ENCODE data around the gene DLG2. TPM values are rescaled to one million over a fixed set of nuclear protein-coding genes. Genes with fewer than 3 reads are reported as not detected.

Gene DLG2
- polyA plus RNA-seq, 3 donors = 0.24 to 0.39 TPM; not detected in 1

DNA sequence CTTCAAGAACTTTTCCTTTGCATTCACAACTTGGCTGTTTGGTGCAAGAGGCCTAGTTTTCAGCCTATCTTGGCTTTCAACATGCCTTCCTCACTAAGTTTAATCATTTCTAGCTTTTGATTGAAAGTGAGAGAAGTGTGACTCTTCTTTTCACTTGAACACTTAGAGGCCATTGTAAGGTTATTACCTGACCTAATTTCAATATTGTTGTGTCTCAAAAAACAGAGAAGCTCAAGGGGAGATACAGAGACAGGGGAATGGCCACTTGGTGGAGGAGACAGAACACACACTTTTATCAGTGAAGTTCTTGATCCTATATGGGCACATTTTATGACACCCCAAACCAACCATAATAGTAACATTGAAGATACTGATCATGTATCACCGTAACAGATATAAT lies 532.3 kb downstream of the DLG2 start:
- Histone ChIP-seq H2AFZ (ENCODE audit: insufficient read depth, low read depth, low read length, poor library complexity, severe bottlenecking) (no peak overlapping the region), H3K4me2 (replicated peaks; ENCODE audit: extremely low read depth, low read length, poor library complexity, severe bottlenecking) (no peak overlapping the region), H3K9me3 (replicated peaks in 1 of 2; ENCODE audit: control insufficient read depth in 1 of 2, insufficient read depth in 1 of 2, low read length in 2 of 2) (peaks cover 10% of the 10 kb centered on the region in 2 donors), H3K27ac (ENCODE audit: low read depth in 1 of 2, low read length in 2 of 2) (no peak overlapping the region), H3K79me2 (ENCODE audit: insufficient read depth, low read length) (no peaks in the 10 kb centered on the region), H3K9ac (ENCODE audit: insufficient read depth, low read length, poor library complexity, severe bottlenecking) (no peak overlapping the region), H3K27me3 (ENCODE audit: control insufficient read depth in 2 of 2, insufficient read depth in 2 of 2, low read length in 2 of 2) (no peaks in the 10 kb centered on the region), H4K20me1 (ENCODE audit: insufficient read depth, low read length) (no peaks in the 10 kb centered on the region), H3K36me3 (replicated peaks in 1 of 2; ENCODE audit: control insufficient read depth in 1 of 2, insufficient read depth in 2 of 2, low read length in 2 of 2) (no peaks in the 10 kb centered on the region), H3K4me3 (replicated peaks in 1 of 3; ENCODE audit: low read depth in 2 of 3, low read length in 3 of 3) (no peak overlapping the region), H3K4me1 (ENCODE audit: control insufficient read depth in 1 of 2, insufficient read depth in 2 of 2, low read length in 2 of 2) (no peaks in the 10 kb centered on the region)
- no CpG with 5 or more reads among the region's 1 CpG for WGBS (ENCODE audit: insufficient coverage)
- intact Hi-C loops (cut with micrococcal nuclease) = no loop called here
- no peak for DNase-seq
- TF ChIP-seq, protein P1, sequence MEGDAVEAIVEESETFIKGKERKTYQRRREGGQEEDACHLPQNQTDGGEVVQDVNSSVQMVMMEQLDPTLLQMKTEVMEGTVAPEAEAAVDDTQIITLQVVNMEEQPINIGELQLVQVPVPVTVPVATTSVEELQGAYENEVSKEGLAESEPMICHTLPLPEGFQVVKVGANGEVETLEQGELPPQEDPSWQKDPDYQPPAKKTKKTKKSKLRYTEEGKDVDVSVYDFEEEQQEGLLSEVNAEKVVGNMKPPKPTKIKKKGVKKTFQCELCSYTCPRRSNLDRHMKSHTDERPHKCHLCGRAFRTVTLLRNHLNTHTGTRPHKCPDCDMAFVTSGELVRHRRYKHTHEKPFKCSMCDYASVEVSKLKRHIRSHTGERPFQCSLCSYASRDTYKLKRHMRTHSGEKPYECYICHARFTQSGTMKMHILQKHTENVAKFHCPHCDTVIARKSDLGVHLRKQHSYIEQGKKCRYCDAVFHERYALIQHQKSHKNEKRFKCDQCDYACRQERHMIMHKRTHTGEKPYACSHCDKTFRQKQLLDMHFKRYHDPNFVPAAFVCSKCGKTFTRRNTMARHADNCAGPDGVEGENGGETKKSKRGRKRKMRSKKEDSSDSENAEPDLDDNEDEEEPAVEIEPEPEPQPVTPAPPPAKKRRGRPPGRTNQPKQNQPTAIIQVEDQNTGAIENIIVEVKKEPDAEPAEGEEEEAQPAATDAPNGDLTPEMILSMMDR (IDR thresholded peaks at IDR 0.05) = no peak
- no peaks in the 10 kb centered on the region for H3K4me1 Mint-ChIP-seq
- peaks cover 10 to 22% (median 16%) of the 10 kb centered on the region in 7 donors for H3K9me3 Mint-ChIP-seq
- H3K36me3 Mint-ChIP-seq = no peaks in the 10 kb centered on the region
- no peaks in the 10 kb centered on the region for H3K27me3 Mint-ChIP-seq (ENCODE audit: low read depth in 3 of 3)
- H3K4me3 Mint-ChIP-seq = no peak overlapping the region
- no peak overlapping the region for H3K27ac Mint-ChIP-seq

DNA sequence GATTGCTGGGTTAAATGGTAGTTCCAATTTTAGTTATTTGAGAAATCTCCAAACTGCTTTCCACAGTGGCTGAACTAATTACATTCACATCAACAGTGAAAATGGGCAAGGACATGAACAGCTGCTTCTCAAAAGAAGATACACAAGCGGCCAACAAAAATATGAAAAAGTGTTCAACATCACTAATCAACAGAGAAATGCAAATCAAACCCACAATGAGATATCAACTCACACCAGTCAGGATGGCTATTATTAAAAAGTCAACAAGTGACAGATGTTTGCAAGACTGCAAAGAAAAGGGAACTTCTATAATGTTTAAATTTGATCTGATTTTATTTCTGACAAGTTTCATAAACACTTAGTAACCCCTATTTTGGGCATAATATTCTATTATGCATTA lies 537.5 kb downstream of the DLG2 start:
- no peaks in the 10 kb centered on the region for H3K27me3 ChIP-seq (ENCODE audit: control insufficient read depth in 2 of 2, insufficient read depth in 2 of 2, low read length in 2 of 2)
- TF ChIP-seq, protein P1 (IDR thresholded peaks at IDR 0.05) = no peak
- no peaks in the 10 kb centered on the region for H3K9me3 ChIP-seq (replicated peaks in 1 of 2; ENCODE audit: control insufficient read depth in 1 of 2, insufficient read depth in 1 of 2, low read length in 2 of 2)
- no peak overlapping the region for H2AFZ ChIP-seq (ENCODE audit: insufficient read depth, low read depth, low read length, poor library complexity, severe bottlenecking)
- WGBS (ENCODE audit: insufficient coverage) = no CpG with 5 or more reads among the region's 1 CpG
- H3K4me1 ChIP-seq (ENCODE audit: control insufficient read depth in 1 of 2, insufficient read depth in 2 of 2, low read length in 2 of 2) = no peaks in the 10 kb centered on the region
- Mint-ChIP-seq H3K36me3 (no peaks in the 10 kb centered on the region), H3K27me3 (ENCODE audit: low read depth in 3 of 3) (no peaks in the 10 kb centered on the region), H3K4me1 (no peaks in the 10 kb centered on the region), H3K9me3 (peaks cover 2 to 8% (median 4%) of the 10 kb centered on the region in 7 donors), H3K27ac (no peak overlapping the region), H3K4me3 (no peak overlapping the region)
- H4K20me1 ChIP-seq (ENCODE audit: insufficient read depth, low read length) = no peaks in the 10 kb centered on the region
- H3K36me3 ChIP-seq (replicated peaks in 1 of 2; ENCODE audit: control insufficient read depth in 1 of 2, insufficient read depth in 2 of 2, low read length in 2 of 2) = no peaks in the 10 kb centered on the region
- H3K27ac ChIP-seq (ENCODE audit: low read depth in 1 of 2, low read length in 2 of 2) = no peak overlapping the region
- intact Hi-C loops (cut with micrococcal nuclease) = no loop called here
- no peak for DNase-seq
- H3K4me3 ChIP-seq (replicated peaks in 1 of 3; ENCODE audit: low read depth in 2 of 3, low read length in 3 of 3) = no peak overlapping the region
- no peak overlapping the region for H3K9ac ChIP-seq (ENCODE audit: insufficient read depth, low read length, poor library complexity, severe bottlenecking)
- no peaks in the 10 kb centered on the region for H3K79me2 ChIP-seq (ENCODE audit: insufficient read depth, low read length)
- no peak overlapping the region for H3K4me2 ChIP-seq (replicated peaks; ENCODE audit: extremely low read depth, low read length, poor library complexity, severe bottlenecking)

Data from CD14-positive monocyte (primary cell).